GM20000 (cell line): ENCODE results near the gene AGAP1.
"Not testable (repeated sequence)": the region's sequence is repeated elsewhere in the genome, so short reads cannot be mapped to it uniquely, and the experiment has no call there.

Experiments used
- DNase-seq: peaks from one replicate; pipeline ENCODE4 v3.0.0; 2012; ENCODE audit warnings: low spot score
- CTCF ChIP-seq: IDR thresholded peaks from 2 replicates; pipeline ENCODE4 v1.5.1; 2012; ENCODE audit warnings: mild to moderate bottlenecking, control low read depth; ENCODE audit errors: extremely low read depth, missing control alignments

Gene AGAP1

GRCh38 chr2:235940330-235940729, 446.5 kb downstream of the AGAP1 start:
- no peak for DNase-seq
- no peak for TF ChIP-seq CTCF

GRCh38 chr2:235944591-235944990, 450.7 kb downstream of the AGAP1 start:
- TF ChIP-seq CTCF, result no peak
- DNase-seq, result no peak

GRCh38 chr2:235945608-235946140, 451.8 kb downstream of the AGAP1 start:
- no peak for TF ChIP-seq CTCF
- DNase-seq, result no peak

GRCh38 chr2:235946590-235946989, 452.7 kb downstream of the AGAP1 start:
- TF ChIP-seq CTCF, result no peak
- DNase-seq, result no peak

- DNase-seq, result not testable (repeated sequence)
These were observed 453.2 kb downstream of the AGAP1 start for GRCh38 chr2:235947055-235947454.

- TF ChIP-seq CTCF, result no peak
- DNase-seq, result no peak
These were observed 456.0 kb downstream of the AGAP1 start for GRCh38 chr2:235949567-235950472.

GRCh38 chr2:235950473-235950809, 456.6 kb downstream of the AGAP1 start:
- no peak for DNase-seq
- TF ChIP-seq CTCF, result no peak

- no peak for TF ChIP-seq CTCF
- no peak for DNase-seq
These were observed 457.6 kb downstream of the AGAP1 start for GRCh38 chr2:235951493-235951892.
